HG03097 (cell line): ENCODE data around the gene PGAP1.
A peak's percentile ranks its signal among the peaks of the same experiment; 100 is the strongest.
"Not testable (repeated sequence)": the region's sequence is repeated elsewhere in the genome, so short reads cannot be mapped to it uniquely, and the experiment has no call there.

Source experiments
- ATAC-seq: cut with Tn5 transposase; IDR thresholded peaks from one replicate; pipeline ENCODE4 v1.9.1; 2021; ENCODE audit not compliant: unreplicated experiment, low FRiP score

The PGAP1 gene

DNA sequence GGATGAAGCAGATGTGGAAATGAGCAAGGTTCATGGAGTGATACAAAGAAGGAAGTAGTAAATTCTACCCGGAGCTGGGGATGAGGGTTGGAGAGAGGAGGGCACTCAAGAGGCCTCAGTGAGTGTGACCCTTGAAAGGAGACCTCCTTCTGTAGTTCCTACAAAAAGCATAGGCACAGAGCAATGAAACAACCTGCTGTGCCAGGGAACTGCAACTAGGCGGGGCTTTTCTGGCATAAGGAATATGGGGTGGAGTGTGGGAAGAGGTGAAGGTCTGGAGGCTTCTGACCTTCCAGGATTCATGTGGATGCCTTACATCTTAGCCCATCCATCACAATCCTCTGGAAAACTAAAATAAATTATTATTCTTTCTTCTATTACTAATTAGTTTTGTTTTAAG lies 25.5 kb upstream of the PGAP1 start:
- no peak for ATAC-seq

DNA sequence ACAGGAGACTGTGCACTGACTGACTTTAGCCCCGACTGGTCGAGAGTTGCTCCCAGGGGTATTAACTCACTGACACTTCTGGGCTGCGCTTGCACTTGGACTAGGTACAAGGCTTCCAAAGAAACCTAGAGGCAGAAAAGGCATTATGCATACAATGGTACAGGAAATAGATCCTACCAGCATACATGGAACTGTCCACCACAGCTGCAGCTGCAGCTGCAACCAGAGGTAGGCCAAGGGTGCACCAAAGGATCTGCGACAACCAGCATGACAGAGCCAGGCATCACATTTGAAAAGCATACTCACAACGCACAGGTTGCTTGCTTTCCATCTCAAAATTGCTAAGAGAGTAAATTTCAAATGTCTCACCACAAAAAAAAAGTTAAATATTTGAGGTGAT lies 22.6 kb upstream of the PGAP1 start:
- no peak for ATAC-seq

DNA sequence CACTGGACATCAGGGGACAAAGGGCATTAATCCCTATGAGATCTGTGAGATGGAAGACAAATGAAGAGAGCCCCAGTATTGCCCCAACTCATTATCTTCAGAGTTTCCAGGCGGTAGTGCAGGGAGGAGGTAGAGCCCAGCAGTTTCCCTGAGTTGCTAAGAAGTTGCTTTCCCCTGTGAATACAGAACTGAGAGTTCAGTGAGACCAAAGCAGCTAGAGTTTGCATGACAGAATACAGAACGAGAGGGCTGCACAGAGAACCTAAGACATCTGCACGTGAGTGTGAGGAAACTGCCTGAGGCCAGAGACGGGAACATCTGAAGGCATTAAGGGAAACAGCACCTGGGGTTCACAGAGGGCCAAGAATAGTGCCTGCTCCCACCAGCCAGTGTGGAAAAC lies 18.1 kb upstream of the PGAP1 start:
- ATAC-seq, result peak; percentile 89

DNA sequence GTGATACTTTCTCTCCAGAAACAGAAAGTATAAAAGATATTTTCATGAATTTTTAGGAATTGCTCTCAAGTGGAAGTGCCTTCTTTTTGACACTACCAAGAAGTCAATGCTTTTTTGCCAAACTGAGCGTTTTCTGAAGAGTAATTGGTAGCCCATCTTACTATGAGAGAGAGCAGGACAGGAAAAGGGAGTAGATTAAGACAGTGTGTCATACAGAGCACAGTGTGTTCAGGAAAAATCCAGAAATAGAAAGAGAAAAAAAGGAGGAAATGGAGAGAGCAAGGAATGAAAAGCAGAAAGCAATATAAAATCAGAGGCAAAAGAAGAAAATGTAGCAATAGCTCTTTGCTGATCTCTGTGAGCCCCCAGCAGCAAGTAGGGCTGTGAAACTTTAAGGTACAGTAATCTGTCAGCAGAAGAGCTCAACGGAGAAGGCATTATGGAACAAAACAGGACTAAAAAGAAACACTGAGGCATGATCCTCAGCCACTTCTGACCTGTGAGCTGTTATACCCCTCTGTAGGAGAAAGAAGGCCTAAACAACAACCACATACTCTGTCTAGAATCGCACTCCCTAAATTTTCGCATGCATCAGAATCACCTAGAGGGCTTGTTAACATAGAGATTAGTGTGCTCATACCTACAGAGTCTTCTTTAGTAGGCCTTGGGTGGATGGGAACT lies 15.0 kb upstream of the PGAP1 start:
- ATAC-seq, result no peak

DNA sequence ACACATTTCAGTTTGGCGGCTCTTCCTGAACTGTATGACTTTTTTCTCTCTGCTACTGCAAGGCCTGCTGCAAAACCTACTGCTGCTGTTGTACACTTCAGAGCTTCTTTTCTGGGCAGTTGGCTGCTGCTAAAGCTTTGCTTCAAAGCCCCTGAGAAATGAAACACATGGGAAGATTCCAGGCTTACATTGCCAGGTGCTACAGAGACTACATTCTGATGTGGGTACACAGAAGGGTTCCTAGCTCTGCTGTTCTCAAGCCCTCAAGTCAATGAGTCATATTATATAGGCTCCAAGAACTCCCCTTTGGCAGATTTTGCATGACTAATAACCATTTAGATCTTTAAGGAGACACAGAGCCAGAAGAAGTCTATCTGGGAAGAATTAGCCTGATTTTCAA lies 12.9 kb upstream of the PGAP1 start:
- ATAC-seq, result no peak

DNA sequence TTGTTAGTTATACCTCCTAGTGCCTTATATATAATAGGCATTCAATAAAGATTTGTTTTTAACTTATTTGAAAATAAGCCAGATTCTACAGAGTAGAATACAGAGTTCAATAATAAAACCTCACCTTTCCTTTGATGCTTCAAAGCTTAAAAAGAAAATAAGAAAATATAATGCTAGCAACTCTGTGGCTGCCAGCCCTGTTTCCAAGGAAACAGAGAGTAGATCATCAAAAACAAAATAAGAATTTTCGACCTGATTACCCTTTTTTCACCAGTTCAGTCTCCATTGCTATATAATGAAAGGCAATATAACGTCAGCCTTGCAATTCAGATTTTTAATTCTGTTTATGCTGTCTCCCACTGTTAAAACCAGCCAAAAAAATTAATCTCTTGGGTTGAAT lies 8.9 kb upstream of the PGAP1 start:
- ATAC-seq, result no peak

DNA sequence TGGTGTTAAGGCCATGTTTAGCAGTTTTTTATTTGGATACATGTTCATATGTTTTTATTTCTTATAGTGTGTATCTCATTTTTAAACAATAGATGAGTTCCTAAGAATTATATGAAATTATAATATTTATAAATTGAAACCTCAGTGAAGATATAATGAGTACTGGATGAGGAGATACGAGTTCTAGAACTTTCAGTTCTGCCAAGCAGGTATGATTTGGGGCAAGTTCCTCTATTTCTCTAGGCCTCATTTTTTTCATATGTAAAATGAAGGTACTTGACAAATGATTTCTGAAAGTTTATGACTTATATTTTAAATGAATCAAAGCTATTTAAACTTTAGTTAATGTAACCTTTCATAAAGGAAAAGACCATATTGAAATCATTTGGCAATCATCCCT lies 8.2 kb upstream of the PGAP1 start:
- no peak for ATAC-seq

DNA sequence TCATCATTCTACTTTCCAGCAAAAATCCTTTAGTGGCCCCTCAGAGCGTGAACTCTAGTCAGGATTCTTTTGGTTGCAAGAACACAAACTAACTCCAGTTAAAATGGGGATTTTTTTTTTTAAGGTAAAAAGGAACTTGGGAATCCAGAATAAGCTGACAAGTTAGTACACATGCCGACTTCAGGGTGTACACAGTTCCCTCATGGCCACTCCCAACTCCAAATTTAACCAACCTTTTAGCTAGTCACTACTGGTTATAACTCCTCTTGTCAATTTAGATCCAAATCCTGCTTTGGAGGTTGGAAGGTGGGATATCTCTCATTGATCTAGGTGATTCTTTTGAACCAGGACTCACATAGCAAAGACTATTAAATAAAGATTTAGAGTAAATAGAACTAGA lies 5.0 kb upstream of the PGAP1 start:
- ATAC-seq, result no peak

DNA sequence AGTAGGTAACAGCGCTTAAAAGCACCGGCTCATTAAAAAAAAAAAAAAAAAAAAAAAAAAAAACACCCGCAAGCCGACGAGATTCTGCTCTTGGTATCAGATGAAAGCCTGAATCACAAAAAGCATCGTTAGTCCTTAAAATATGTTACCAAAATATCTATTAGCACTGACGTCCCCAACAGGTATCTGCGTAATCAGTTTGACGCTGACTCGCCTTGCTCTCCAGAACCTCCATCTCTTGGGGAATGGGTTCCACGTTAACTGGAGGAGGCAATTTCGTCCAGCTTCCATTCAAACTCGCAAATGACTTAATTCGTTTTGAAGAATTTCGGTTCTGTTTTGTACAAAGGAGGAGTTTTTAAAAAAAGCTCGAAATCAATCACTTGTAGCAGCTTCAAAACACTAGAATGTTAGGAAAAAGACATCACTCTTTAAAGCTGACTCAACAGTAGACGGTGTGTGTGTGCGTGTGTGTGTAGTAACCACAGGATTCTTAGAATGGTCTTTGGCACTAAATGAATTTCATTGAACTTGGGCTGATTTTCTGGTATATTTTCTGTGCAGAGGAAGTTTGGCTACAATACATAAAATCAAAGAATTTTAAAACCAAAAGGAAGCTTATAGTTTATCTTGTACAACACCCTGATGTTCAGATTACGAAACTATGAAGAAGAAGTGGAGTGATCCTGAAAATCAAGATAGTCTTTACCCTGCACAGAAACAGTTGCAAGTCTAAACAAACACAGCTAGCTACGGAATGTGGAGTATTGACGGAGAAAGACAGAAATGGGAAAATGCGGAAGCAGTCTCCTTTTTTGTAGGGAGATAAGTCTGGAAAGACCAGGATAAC lies 1.1 kb upstream of the PGAP1 start:
- no peak for ATAC-seq

DNA sequence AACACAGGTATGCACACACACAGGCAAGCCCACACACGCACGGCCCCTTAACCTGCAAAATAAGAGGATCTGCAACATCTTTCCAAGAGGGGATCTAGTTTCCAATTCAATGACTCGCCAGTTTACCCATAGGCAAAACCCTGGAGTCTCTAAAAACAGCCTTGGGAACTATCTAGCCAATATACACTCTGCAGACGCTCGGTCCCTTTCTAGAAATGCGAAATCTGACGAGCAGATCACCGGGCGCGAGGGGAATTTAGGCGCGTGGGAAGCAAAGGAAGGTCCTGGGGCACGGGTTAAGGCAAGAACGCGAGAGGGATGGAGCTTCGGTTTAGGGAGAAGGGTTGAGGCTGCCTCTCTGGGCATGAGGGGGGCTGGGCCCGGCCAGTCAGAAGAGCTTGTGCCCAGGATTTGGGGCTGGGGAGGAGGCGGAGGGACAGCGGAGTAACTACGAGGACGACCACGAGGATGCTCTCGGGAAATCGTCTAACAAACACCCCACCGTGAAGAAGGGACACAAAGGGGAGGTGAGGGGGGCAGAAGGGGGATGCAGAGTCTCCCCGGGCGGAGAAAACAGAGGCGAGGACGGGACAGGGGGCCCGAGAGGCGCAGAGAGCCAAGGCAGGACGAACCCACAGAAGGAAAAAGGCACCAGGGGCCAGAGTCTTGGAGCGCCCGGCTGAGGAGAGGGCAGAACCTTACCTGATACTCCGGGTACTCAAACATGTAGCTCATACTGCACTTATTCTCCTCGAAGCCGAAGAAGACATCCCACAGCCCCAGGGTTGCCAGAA lies 542 bp downstream of the PGAP1 start:
- peak; percentile 14 for ATAC-seq

DNA sequence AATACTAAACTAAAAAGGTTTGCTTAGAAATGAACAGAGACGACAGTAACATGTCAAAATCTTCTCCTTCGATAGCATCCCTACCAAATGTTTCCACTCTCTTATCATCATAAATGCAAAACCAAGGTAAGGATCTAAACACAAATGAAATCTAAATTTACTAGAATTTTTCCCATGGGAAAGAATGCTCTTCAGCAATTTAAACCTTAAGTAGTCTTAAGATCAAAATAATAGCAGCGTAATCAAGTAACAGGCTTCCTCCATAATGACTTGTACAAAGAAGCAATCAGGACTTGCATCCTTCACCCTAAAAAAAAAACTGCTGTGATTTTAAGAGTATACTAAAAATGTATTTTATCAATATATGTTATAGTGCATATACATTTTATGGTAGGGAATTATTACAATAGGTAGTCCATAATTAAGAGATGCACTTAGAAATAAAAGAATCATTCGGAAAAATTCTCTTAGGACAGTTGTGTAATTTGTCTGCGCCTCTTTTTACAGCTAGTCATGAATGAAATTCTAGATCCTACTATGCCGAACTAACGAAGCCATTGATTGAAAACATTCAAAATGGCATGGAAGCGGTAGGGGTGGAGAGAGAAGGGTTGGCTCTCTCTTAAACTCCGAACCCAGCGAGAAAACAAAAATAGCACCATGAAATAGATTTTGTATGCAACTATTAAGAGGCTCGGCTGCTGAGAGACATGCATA lies 1.3 kb downstream of the PGAP1 start:
- no peak for ATAC-seq

DNA sequence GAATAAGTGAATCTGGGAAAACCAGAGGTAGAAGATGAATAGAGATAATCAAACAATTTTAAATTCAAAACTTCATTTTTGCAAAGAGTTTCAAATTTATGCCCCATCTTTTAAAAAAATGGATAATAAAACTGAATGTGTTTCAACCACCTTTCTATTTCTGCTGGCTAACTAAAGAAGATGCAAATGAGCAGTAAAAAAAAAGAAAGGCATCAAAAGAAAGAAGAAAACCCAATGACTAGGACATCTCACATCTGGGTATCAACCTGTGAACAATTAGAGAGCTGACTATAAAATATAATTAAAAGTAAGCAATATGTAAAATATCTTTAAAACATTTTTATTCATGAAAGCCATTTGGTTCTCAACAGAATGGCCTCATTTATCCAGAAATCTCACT lies 2.5 kb downstream of the PGAP1 start:
- ATAC-seq, result no peak

DNA sequence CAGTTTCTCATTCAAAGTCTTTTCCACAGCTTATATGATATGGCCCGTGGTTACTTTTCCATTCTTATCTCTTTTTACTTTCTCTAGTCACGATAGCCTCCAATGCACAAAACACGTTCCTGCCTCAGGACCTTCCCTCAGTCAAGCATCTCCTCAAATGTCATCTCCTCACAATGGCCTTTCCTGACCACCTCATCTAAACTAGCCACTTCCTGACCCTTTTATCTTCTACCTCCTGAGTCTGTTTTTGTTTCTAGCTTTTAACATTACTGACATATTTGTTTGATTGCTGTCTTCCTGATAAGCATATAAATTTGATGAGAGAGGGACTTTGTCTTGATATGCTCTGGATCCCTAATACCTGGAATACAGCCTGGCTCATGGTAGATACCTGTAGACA lies 7.6 kb downstream of the PGAP1 start:
- ATAC-seq, result no peak

DNA sequence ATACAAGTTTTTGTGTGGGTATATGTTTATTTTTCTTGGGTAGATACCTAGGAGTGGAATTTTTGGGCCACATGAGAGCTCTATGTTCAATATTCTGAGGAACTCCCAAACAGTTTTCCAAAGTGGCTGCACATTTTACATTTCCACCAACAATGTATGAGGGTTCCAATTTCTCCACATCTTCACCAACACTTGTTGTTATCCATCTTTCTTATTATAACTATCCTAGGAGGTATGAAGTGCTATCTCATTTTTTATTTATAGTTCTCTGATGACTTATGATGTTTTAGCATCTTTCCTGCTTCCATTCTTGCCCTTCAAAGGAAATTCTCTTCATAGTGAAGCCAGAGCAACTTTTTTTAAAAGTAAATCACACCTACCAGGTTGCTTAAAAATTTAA lies 8.7 kb downstream of the PGAP1 start:
- ATAC-seq, result no peak

DNA sequence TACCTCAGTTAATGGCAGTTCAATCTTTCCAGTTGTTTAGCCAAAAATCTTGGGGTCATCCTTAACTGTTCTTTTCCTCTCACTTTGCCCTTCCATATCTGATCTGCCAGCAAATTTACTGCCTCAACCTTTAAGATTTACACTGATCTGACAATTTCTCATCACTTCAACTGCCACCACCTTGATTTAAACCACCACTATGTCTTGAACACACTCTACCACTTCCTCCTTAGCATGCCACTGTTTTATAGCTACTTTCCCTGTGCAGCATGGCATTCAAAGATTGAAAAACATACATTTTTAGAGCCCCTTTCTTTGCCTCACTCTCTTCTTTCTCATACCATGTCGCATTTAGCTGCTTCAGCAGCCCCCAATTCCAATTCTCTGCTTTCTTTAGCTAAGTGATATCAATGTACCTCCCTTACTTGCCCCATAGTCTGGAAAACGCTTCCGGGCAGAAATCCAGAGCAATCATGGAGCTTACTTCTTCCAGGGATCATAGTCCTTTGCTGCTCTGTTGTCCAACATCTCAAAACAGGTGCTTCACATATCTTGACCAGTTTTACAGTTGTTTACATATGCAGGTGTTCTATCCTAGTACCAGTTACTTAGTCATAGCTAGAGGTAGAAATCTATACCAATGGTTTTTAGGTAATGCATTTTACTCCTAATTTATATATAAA lies 10.9 kb downstream of the PGAP1 start:
- peak; percentile 32 for ATAC-seq

DNA sequence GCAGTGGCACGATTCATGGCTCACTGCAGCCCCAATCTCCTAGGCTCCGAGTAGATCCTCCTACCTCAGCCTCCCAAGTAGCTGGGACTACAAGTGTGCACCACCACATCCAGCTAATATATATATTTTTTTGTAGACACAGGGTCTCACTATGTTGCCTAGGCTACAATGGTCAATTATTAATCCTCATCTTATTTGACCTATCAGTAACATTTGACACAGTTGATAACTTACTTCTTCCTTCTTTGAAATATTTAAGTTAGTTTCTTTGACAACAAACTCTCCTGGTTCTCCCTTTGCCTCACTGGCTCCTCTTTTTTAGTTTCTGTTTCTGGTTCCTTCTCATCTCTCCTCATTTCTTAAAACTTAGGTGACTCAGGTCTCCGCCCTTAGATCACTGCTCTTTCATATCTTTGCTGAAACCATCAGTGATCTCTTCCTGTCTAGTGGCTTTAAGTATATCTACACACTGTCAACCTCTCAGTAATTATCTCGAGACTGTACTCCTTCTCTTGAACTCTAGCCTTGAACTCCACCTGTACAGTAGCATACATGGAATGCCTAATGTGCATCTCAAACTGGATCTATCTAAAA lies 11.5 kb downstream of the PGAP1 start:
- ATAC-seq, result peak; percentile 92

DNA sequence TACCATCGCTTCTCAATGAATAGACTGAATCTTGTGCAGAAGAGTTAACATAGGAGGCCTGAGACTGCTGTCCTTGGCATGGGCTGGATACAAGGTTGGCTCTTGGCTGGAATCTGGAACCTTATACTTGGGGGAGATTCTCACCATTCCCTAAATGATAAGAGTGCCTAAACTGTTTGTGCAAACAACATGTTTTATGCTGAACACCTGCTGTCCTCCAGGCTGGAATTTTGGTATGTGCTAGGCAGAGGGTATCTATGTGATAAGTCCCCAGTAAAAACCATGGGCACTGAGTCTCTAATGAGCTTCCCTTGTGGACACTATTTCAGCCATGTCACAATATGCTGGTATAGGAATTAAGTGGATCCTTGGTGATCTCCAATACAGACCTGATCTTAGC lies 12.8 kb downstream of the PGAP1 start:
- no peak for ATAC-seq

DNA sequence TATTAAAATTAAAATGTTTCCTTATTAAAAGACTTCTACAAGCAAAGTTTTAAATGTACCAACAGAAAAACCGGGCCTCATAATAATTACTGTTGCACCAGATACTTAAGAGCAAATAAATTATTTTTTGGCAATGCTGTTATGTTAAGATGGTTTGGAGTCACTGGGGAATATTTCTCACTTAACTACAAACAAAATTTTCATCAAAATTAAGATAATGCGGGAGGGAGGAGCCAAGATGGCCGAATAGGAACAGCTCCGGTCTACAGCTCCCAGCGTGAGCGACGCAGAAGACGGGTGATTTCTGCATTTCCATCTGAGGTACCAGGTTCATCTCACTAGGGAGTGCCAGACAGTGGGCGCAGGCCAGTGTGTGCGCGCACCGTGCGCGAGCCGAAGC lies 21.1 kb downstream of the PGAP1 start:
- ATAC-seq, result not testable (repeated sequence)

DNA sequence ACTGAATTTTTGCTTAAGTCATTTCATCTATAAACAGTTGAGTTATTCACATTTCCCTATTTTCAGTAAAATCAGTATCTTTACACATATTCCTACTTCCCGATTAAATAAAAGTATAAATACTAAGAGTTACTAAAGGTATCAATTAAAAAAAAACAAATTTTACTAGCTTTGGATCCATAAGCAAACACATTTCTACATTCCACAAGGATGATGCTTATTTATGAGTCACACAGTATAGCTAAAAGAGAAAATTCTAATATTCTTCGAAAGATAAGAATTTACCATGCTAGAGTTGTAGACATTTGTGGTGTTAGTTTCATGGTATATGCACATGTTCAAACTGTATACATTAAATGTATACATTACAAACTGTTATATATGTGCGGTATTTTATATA lies 23.7 kb downstream of the PGAP1 start:
- no peak for ATAC-seq

DNA sequence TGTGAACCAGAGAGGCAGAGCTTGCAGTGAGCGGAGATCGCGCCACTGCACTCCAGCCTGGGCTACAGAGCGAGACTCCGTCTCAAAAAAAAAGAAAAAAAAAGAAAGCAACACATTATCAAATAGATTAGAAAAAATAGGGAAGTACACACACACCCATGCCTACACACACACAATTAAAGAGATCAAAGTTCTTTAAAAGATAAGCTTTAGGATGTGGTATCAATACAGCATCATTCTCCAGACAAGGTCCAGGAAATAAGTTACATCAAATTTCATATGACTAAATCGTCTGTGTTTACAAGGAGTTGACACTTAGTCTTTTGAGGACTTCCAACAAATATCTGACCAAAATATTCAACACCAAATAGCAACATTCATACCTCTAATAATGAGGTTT lies 25.7 kb downstream of the PGAP1 start:
- no peak for ATAC-seq
